GM19372 (cell line): ENCODE results near the gene OSBPL5.

Experiments used
- ATAC-seq: cut with Tn5 transposase; IDR thresholded peaks from one replicate; pipeline ENCODE4 v1.9.1; 2021; ENCODE audit warnings: mild to moderate bottlenecking, low read depth, moderate library complexity; ENCODE audit not compliant: unreplicated experiment

OSBPL5 gene

GRCh38 chr11:3197878-3198528 is 32.9 kb upstream of the OSBPL5 start:
- ATAC-seq: no peak

GRCh38 chr11:3197044-3197695 is 32.1 kb upstream of the OSBPL5 start:
- no peak for ATAC-seq

DNA sequence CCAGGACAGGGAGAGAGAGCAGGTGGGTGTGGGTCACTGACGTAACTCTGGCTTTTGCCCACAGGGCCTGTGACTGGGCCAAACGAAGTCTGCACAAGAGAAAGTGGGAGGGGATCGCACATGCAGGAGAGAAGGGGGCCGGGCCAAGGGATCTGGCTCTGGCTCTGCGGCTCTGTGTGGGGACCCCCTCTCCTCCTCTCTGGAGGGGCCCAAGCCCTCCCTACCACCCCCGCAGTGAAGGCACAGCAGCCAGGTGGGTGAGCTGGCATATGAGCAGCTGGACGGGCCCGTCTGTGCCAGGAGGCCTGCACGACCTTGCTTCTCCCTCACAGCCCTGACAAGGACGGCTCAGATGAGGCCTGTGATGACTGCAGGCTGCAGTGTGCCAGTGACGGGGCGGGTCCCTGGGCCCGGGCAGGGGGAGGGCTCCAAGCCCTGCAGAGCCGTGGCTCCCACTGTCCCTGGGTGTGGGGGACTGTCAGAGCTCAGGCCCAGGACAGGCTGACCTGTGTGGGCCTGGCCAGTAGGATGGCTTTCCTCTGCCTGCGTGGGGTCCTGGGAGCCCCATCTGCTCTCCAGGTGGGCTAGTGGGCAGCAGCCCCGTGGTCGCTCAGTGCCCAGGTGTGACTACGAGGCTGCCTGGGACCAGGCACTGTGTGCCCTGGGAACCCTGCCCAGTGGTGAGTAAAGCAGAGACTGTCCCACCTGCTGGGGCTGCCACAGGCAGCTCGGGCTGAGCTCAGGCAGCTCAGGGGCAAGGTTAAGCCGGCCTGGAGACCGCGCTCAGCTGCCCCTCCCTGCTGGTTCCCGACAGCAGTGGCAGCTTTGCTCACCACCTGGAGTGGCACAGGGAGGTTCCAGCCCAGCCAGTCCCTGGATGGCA is 31.3 kb upstream of the OSBPL5 start:
- ATAC-seq: no peak

DNA sequence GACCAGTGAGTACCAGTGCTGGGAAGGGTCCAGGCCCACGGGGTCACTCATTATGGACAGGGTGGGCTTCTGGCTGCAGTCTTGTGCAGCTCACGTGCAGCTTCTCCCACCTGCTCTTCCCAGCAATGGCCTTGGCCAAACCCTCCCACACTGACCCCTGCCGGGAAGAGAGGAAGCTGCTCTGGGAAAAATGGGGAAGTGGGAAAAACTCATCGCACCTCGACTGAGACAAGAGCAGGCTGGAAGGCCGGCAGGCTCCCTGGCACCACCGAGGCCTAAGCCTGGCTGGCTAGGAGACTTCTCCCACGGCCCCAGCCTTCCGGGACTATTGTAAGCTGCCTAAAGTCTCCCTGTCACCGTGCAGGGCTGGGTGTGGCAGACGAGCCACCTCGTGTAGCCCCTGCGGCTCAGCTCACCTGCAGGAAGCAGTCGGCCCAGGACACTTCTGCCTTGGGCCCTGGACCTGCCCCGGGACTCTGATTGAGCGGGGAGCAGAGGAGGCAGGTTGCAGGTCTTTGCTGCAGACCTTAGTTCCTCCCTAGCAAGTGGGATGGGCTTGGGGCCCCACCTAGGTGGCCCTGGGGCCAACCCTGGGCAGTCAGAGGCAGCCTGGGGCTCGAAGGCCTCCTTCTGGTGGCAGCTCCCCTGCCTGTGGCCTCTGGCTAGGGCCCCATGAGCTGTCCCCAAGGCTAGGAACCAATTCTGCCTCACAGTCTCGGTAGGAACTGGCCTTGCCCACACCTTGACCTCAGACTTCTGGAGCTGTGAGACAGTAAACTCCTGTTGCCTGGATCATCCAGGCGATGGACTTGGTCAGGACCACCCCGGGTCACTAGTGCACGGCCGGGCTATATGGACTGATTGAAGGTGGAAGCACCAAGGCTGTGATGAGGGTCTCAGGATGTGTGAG is 30.4 kb upstream of the OSBPL5 start:
- ATAC-seq: no peak

DNA sequence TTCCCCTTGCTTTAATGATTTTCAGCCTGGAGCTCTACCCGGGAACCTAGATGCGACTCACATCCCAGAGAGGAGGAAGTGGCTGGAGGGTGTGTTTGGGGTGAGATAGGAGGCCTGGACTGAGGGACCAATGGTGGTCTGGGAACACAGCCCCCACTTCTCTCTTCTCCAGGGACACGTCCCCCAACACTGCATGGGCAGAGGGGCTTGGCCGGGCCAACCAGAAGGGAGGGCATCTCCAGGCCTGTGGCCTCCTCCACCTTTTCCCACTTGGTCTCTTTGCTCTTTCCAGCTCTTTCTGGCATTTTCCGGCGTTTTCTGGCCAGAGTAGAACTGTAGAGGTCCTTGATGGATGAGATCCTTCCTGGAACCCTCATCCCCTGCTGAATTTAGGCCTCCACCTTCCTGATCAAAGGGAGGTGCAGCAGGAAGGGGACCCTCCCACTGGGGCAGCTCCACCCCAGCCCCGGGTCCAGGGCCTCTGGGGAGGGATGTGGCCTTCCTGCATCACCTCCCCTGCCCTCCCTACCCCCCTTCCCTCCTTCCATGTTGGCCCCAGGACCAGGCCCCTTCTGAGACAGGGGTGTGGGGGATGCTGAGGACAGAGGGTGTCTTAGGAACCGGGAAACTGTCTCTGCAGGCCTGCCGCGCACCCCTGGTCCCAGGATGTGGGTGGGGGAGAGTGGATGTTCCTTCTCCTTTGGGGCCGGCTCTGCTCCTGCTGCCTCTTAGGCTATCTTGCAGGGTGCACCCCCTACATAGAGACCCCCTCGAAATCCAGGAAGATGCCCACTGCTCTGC is 29.1 kb upstream of the OSBPL5 start:
- no peak for ATAC-seq

DNA sequence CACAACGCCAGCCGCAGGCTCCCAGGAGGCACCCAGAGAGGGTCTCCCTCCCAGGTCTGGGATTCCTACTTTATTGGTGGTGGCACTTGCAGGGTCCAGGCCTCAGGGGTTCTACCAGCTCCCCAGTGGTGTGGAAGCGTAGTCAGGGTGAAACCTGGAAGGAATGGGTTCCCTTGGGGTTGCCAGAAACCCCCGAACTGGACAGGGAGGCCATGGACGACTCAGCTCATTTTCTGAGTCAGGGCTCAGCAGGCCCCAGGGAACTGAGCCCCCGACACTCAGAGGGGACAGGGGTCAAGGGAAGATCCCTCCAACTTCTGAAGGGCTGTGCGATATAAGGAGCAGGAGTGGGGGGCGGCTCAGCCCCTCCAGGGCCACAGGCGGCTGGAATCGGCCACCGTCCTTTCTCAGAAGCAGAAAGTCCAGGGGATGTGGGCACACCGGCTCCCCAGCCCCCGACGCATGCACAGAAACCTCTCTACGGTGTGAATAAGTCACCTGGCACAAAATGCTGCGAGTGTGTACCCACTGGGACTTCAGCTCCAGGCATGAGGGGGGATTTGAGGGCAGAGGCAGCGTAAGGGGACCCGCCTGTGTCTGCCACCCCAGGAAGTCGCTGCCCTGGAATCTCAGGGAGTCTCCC is 28.4 kb upstream of the OSBPL5 start:
- ATAC-seq: no peak

GRCh38 chr11:3192511-3193372 is 27.6 kb upstream of the OSBPL5 start:
- ATAC-seq: no peak

- ATAC-seq: no peak
These were observed 26.6 kb upstream of the OSBPL5 start for GRCh38 chr11:3191586-3192324.

DNA sequence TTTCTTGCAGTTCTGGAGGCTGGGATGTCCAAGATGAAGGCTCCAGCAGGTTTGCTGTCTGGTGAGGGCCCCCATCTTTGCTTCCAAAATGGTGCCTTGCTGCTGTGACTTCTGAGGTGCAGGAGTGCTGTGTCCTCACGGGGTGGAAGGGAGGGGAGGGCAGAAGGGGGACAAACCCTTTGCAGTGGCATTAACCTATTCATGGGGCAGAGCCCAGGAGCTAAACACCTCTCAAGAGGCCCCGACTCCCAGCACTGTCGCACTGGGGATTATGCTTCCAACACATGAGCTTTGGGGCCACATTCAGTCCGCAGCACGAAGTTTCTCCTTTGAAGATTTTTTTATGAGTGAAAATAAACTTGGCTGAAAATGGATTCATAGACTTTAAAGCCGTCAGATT is 25.5 kb upstream of the OSBPL5 start:
- ATAC-seq: no peak

DNA sequence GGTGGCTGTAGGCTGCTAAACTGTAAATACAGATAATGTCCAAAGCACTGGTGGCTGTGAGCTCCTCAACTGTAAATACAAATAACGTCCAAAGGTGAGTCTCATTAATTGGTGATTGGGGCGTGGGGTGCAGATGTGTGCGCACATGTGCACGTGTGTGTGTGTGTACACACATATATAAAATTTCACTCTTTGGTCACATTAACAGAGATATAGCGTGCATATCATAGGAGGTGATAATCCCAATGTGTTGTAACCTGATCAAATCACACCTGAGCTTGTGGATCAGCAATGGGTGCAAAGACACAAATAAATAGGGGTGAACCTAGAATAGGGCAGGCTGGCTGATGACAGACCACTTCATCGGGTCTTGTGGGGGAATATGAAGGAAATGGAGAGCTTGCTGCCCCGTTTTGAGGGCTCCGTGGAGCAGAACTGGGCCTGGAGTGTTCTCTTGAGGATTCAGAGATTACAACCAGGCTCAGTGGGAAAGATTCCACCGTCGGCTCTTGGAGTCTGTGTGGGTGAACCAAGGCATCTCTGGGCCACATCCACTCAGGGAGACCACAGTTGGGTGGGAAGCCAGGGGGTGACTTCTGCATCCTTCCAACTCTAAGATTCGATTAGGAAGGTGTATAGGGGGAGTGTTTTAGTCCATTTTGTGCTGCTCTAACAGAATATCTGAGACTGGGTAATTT is 24.9 kb upstream of the OSBPL5 start:
- no peak for ATAC-seq

DNA sequence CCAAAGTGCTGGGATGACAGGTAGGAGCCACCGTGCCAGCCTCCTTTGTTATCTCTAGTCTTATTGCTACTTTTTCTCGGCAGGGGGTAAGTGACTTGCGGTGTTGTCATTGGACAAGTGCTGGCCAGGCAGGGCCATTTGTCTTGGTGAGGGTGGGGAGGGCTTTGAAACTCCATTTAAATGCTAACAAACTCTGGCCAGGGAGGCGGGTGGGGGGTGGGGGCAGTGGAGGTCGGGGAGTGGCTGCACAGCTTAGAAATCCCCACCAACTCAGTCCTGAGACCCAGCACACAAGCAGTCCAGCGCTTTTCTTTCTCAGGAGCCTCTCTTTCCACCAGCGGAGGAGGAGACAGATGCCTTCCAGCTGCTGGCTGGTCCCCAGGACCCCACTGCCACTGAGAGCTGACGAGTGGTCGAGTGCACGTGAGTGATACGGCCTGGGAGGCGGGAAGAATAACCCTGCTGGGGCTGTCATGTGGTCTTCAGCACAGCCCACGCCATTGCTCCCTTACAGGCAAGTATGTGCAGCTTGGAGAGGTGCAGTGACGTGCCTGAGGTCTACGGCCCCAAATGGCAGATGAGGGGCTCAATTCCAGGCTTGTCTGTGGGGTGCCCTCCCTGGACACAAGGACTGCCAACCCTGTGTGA is 24.2 kb upstream of the OSBPL5 start:
- ATAC-seq: no peak

GRCh38 chr11:3188496-3189195 is 23.5 kb upstream of the OSBPL5 start:
- no peak for ATAC-seq

DNA sequence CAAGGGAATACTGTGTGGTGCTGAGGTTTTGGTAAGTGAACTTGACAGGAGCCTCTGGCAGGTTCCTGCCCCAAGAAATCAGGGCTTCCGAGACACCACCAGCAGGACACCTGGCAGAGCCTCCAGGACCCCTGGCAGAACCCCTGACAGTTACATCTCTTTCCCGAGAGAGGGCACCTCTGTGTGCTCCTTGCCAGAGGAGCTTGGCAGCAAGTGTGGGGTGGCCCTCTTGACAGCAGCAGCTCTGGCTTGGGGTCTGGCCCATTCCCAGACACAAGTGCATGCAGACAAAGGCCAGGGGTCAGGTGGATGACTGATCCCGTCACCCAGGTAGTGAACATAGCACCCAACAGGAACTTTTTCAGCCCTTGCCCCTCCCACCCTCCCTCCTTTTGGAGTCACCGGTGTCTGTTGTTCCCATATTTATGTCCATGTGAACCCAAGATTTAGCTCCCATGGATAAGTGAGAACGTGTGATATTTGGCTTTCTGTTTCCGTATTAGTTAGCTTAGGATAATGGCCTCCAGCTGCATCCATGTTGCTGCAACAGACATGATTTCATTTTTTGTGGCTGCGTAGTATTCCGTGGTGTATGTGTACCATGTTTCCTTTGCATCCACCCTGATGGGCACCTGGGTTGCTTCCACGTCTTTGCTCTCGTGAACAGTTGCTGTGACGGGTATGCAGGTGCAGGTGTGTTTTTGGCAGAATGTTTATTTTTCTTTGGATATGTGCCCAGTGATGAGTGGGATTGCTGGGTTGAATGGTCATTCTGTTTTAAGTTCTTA is 21.2 kb upstream of the OSBPL5 start:
- ATAC-seq: no peak

GRCh38 chr11:3184732-3185347 is 19.7 kb upstream of the OSBPL5 start:
- no peak for ATAC-seq

DNA sequence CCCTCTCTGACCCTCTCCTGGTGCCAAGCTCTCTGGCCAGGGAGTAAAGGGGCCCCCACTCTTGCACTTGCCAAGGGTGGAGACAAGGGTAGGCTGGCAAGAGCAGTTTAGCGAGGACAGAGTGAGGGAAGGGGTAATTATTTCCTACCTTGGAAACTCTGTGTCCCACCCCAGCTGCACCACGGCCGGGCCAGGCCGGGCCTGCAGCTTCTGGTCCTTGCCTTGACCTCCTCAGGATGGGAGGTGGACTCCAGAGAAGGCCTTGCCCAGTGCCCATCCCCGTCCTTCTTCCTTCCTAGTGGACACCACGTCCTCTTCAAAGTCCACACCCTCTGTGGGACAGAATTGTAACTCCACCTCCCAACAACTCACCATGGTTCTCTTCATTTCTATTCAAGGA is 18.4 kb upstream of the OSBPL5 start:
- ATAC-seq: no peak
